Transverse colon (tissue), 4 donors: ENCODE data around the gene RDM1. TPM values are rescaled to one million over a fixed set of nuclear protein-coding genes. Genes with fewer than 3 reads are reported as not detected.
A peak's percentile ranks its signal among the peaks of the same experiment; 100 is the strongest.

ENCODE experiments used
- DNase-seq: peaks from one replicate; pipeline ENCODE4 v3.0.0-alpha.2; 2019
- H3K27ac ChIP-seq, 4 donors: fragments of 200-600 bp; sonication (generic); 2 replicates each; pipeline ENCODE4 v1.5.1; 2016 to 2018; ENCODE audit warnings: inconsistent platforms in 4 of 4
- H3K27me3 ChIP-seq: fragments of 200-600 bp; sonication (generic); 2 replicates; pipeline ENCODE4 v1.5.1; 2017; ENCODE audit warnings: inconsistent platforms
- H3K36me3 ChIP-seq, 4 donors: fragments of 200-600 bp; sonication (generic); 2 replicates each; pipeline ENCODE4 v1.5.1; 2017 to 2019; ENCODE audit warnings: inconsistent platforms in 4 of 4
- H3K4me1 ChIP-seq, 4 donors: fragments of 200-600 bp; sonication (generic); 2 replicates each; pipeline ENCODE4 v1.5.1; 2017 to 2020; ENCODE audit warnings: inconsistent platforms in 4 of 4
- H3K4me3 ChIP-seq, 4 donors: fragments of 200-600 bp; sonication (generic); 1 replicate in 1 of 4; 2 replicates in 3 of 4; pipeline versions ENCODE4 v1.5.1 to v1.6.1; 2017 to 2019; ENCODE audit warnings: inconsistent platforms in 4 of 4
- H3K9me3 ChIP-seq, 2 donors: fragments of 200-600 bp; sonication (generic); 2 replicates each; pipeline ENCODE4 v1.5.1; 2017 to 2019; ENCODE audit warnings: inconsistent platforms in 2 of 2
- EP300 ChIP-seq: sonication (generic); formaldehyde crosslinking; IDR thresholded peaks from one replicate; pipeline ENCODE4 v1.6.1; 2017; ENCODE audit warnings: antibody characterized with exemption, low read depth
- POLR2A ChIP-seq: fragments of 450-650 bp; IDR thresholded peaks from one replicate; pipeline ENCODE4 v1.6.1; 2016; ENCODE audit warnings: antibody characterized with exemption, mild to moderate bottlenecking, moderate library complexity
- POLR2AphosphoS5 ChIP-seq, 3 donors: sonication (generic); formaldehyde crosslinking; IDR thresholded peaks; one replicate each; pipeline ENCODE4 v1.6.1; 2016; ENCODE audit warnings: antibody characterized with exemption in 3 of 3
- WGBS, 2 donors: methylation state at CpG; one replicate each; pipeline ENCODE4 v1.1.5; 2018; ENCODE audit warnings: low coverage in 1 of 2; 5-methylcytosine and 5-hydroxymethylcytosine counted together
- in situ Hi-C, 4 donors: fragments of 200-750 bp; cut with MboI; loops; one replicate each; pipeline versions ENCODE4 v1.15.0 to v1.15.1; 2017; ENCODE audit warnings: low sequenced_read_pairs in 3 of 4, low pct_ligation_motif_present in 1 of 4, low pct_unique_long_range_greater_than_20kb in 1 of 4
- intact Hi-C: fragments of 100-400 bp; cut with DNase I; formaldehyde crosslinking; loops from one replicate; pipeline ENCODE4 v1.15.1; 2023; ENCODE audit warnings: low total_unique reads
- total RNA-seq, 4 donors: library from RNA; depleted of rRNA; stranded (reverse); fragments of >200 nt; gene quantifications; one replicate each; pipeline ENCODE4 v1.1.0, GENCODE V29; 2016
- TF ChIP-seq, protein P1 (sequence below), 5 experiments: fragments of 200-600 bp in 3 of 5; fragments of 450-650 bp in 2 of 5; sonication (generic) in 3 of 5; IDR thresholded peaks; 1 replicate in 2 of 5; 2 replicates in 3 of 5; pipeline ENCODE4 v1.5.1; 2016 to 2017; ENCODE audit warnings: antibody characterized with exemption in 5 of 5, inconsistent platforms in 3 of 5, mild to moderate bottlenecking in 2 of 5, moderate library complexity in 1 of 5

Gene RDM1
- total RNA-seq, 4 donors from 2014 or later: 39.2 TPM; not detected in 3

DNA sequence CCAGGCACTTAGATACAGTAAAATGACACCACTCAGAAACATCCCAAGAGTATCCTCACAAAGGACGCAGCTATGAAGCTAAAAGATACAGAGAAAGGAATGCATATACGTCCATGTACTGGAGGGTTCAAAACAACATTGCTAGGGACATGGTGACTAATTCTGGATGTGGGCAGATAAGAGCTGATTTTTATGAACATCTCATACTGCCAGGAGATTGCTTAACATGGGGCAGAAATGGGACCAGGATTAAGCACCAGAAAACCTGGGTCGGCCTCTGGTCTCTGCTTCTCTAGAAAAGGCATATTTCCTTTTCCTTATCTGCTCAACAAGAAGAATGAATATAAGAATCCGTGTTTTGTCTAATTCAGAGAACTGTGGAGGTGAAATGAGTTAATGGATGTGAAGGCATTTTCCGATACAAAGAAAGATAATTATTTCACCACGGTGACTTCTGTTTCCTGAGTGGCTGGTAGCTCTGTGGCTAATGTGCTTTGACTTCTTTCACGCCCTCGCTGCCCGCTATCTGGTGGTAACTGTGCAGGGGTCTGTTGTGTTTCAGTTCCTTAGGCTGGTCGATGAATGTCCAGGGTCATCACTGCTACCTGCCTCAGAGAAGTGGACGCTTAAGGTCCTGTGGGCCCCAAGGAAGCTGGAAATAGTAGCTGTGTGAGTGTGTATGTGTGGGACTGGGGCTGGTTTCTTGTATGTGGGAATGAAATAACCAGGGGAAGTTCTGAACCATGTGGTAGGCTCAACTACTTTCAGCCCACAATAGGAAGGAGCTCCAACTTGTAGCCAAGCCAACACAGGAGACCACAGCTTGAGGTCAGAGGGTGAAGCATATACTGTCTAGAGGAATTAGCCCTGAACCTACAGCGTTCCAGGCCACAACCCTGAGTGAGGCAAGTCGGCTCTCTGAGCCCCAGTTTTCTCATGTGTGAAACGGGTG is 34.7 kb downstream of the RDM1 start:
- no peak overlapping the region for H3K4me3 ChIP-seq
- DNase-seq: peak; percentile 17
- no peaks in the 10 kb centered on the region for H3K36me3 ChIP-seq
- TF ChIP-seq EP300 (no peak), POLR2A (no peak), POLR2AphosphoS5 (IDR thresholded peaks at IDR 0.05) (no peak)
- TF ChIP-seq, protein P1, sequence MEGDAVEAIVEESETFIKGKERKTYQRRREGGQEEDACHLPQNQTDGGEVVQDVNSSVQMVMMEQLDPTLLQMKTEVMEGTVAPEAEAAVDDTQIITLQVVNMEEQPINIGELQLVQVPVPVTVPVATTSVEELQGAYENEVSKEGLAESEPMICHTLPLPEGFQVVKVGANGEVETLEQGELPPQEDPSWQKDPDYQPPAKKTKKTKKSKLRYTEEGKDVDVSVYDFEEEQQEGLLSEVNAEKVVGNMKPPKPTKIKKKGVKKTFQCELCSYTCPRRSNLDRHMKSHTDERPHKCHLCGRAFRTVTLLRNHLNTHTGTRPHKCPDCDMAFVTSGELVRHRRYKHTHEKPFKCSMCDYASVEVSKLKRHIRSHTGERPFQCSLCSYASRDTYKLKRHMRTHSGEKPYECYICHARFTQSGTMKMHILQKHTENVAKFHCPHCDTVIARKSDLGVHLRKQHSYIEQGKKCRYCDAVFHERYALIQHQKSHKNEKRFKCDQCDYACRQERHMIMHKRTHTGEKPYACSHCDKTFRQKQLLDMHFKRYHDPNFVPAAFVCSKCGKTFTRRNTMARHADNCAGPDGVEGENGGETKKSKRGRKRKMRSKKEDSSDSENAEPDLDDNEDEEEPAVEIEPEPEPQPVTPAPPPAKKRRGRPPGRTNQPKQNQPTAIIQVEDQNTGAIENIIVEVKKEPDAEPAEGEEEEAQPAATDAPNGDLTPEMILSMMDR (IDR thresholded peaks at IDR 0.05): no peak
- intact Hi-C loops (no loop called here), in situ Hi-C loops (no loop called here)
- H3K27ac ChIP-seq: no peak overlapping the region
- H3K9me3 ChIP-seq: no peaks in the 10 kb centered on the region
- no peaks in the 10 kb centered on the region for H3K27me3 ChIP-seq
- WGBS, 2 donors: 65 to 74% methylated on average over 7 to 14 of the region's 14 CpGs
- no peaks in the 10 kb centered on the region for H3K4me1 ChIP-seq

DNA sequence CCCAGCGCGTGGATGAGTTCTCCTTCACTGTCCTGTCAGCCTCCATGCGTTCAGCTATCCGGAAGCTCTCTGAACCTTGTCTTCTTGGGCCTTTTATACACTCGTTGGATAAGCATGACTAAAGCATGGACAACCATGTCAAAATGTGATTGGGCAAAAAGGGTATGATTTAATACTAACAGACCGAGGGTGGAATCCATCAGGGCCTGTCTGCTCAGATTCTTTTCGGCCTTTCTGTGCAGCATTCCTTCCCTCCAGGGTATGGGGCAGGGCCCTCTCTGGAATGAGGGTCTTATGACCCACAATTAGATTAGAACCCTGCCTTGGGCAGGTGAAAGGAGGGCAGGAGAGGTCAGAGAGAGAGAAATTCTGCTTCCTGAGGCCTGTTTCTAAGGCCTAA is 36.4 kb downstream of the RDM1 start:
- no peak for DNase-seq
- Histone ChIP-seq H3K9me3 (no peaks in the 10 kb centered on the region), H3K27me3 (no peaks in the 10 kb centered on the region), H3K4me1 (peaks cover 0 to 6% (median 0%) of the 10 kb centered on the region in 4 donors), H3K36me3 (no peaks in the 10 kb centered on the region), H3K4me3 (no peak overlapping the region), H3K27ac (no peak overlapping the region)
- in situ Hi-C loops: no loop called here
- intact Hi-C loops: no loop called here
- WGBS, 2 donors: 93 to 100% methylated on average over 5 to 7 of the region's 7 CpGs
- TF ChIP-seq, protein P1 (IDR thresholded peaks at IDR 0.05): no peak
- TF ChIP-seq POLR2AphosphoS5 (IDR thresholded peaks at IDR 0.05) (no peak), EP300 (no peak), POLR2A (no peak)

DNA sequence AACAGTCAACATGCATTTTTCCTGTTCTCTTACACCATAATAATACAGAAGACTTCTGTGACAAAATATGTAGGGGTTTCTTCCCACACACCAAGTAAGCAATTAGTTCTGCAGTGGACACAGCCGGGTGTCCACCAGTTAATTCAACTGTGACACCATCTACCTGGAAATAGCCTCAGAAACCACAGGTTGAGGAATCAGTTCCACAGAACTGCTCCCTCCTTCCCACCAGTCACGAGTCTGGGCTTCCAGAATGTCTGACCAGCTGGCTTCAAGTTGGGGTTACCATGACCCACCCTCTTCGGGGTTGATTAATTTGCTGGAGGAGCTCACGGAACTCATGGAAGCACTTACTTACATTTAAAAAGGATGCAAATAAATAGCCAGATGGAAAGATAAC is 36.8 kb downstream of the RDM1 start:
- Histone ChIP-seq H3K4me3 (no peak overlapping the region), H3K27me3 (no peaks in the 10 kb centered on the region), H3K36me3 (no peaks in the 10 kb centered on the region), H3K27ac (no peak overlapping the region), H3K9me3 (no peaks in the 10 kb centered on the region), H3K4me1 (peaks cover 0 to 6% (median 0%) of the 10 kb centered on the region in 4 donors)
- WGBS, 2 donors: 95 to 100% methylated on average over 1 to 4 of the region's 4 CpGs
- TF ChIP-seq POLR2AphosphoS5 (IDR thresholded peaks at IDR 0.05) (no peak), POLR2A (no peak), EP300 (no peak)
- TF ChIP-seq, protein P1 (IDR thresholded peaks at IDR 0.05): no peak
- DNase-seq: no peak
- intact Hi-C loops: no loop called here
- in situ Hi-C loops: no loop called here

DNA sequence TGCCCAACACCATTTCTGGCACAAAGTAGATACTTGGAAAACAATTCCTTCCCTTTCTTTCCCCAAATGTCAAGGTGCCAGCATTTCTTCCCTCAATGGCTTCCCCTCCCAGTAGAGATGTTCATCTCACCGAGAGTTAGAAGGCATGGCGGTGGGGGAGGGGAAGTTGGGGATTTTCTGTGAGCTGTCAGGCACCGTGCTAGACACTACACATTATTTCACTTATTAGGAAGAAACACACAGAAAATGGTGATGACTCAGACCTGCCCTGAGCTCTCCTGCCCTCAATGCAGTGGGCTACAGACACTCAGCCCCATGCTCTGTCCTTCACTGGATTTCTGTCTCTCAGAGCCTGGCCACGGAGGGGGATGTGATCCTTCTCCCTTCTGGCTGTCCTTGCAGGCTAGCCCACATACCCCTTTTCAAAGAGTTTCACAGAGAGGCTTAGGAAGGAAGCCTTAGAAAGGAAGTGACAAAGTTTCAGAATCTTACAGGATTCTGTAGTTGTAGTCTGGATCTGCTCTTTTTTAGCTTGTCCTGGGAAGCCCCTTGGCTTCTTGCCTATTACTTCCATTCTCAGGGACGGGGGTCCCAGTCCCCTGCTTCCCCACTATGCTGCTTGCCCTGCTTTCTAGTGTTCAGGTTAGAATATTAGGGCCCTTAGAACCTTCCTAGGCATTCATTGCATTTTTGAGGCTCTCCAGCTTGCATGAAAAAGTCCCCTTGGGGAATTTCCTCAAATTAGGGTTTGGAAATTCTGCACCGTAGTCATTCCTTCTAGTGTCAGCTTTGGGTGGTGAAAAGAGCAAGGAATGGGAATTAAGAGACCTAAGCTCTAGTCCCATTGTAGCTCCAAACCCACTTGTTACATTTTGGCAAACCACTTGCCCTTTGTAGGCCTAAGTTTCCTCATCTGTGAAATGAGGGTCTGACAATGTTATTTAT is 38.2 kb downstream of the RDM1 start:
- Histone ChIP-seq H3K4me1 (peaks cover 0 to 6% (median 0%) of the 10 kb centered on the region in 4 donors), H3K9me3 (no peaks in the 10 kb centered on the region), H3K4me3 (no peak overlapping the region), H3K36me3 (no peaks in the 10 kb centered on the region), H3K27me3 (no peaks in the 10 kb centered on the region), H3K27ac (peak overlapping the region in 1 of 4 donors; percentile 4)
- 55 to 66% methylated on average over 2 to 6 of the region's 6 CpGs for WGBS, 2 donors
- intact Hi-C loops (no loop called here), in situ Hi-C loops (no loop called here)
- TF ChIP-seq POLR2AphosphoS5 (IDR thresholded peaks at IDR 0.05): no peak
- TF ChIP-seq EP300: no peak
- TF ChIP-seq POLR2A: no peak
- TF ChIP-seq, protein P1 (IDR thresholded peaks at IDR 0.05): no peak
- no peak for DNase-seq
